Endothelial cell of umbilical vein (primary cell): ENCODE results near the gene SLC18A3.

Experiments used
- EZH2 ChIP-seq: IDR thresholded peaks from 2 replicates; pipeline ENCODE4 v1.6.1; 2012; ENCODE audit warnings: borderline replicate concordance, low read depth, mild to moderate bottlenecking, moderate library complexity, low read length, inconsistent platforms; ENCODE audit not compliant: severe bottlenecking
- FOS ChIP-seq: IDR thresholded peaks from 2 replicates; pipeline ENCODE4 v1.6.1; 2011; ENCODE audit warnings: mild to moderate bottlenecking, low read length, moderate library complexity, borderline replicate concordance; ENCODE audit not compliant: insufficient read depth
- GATA2 ChIP-seq: IDR thresholded peaks from 2 replicates; pipeline ENCODE4 v1.7.0; 2011; ENCODE audit warnings: low read depth, mild to moderate bottlenecking, moderate library complexity, mixed read lengths, low read length; ENCODE audit not compliant: insufficient read length, insufficient read depth
- POLR2A ChIP-seq: IDR thresholded peaks from 2 replicates; pipeline ENCODE4 v1.6.1; 2012; ENCODE audit warnings: low read depth, mild to moderate bottlenecking, control low read depth, low read length
- POLR2AphosphoS5 ChIP-seq: IDR thresholded peaks from 2 replicates; pipeline ENCODE4 v1.6.1; 2012; ENCODE audit warnings: low read depth, mild to moderate bottlenecking, control low read depth, low read length, moderate library complexity; ENCODE audit not compliant: insufficient read depth
- TF ChIP-seq, protein P1 (sequence below), 2 donors: IDR thresholded peaks; 1 replicate in 1 of 2; 2 replicates in 1 of 2; pipeline ENCODE4 v1.5.1; 2011; ENCODE audit warnings: low read length in 2 of 2, mild to moderate bottlenecking in 2 of 2, moderate library complexity in 2 of 2, control low read depth in 1 of 2, inconsistent platforms in 1 of 2, low read depth in 1 of 2; ENCODE audit not compliant: insufficient read depth in 1 of 2; ENCODE audit errors: extremely low read depth in 1 of 2

DNA sequence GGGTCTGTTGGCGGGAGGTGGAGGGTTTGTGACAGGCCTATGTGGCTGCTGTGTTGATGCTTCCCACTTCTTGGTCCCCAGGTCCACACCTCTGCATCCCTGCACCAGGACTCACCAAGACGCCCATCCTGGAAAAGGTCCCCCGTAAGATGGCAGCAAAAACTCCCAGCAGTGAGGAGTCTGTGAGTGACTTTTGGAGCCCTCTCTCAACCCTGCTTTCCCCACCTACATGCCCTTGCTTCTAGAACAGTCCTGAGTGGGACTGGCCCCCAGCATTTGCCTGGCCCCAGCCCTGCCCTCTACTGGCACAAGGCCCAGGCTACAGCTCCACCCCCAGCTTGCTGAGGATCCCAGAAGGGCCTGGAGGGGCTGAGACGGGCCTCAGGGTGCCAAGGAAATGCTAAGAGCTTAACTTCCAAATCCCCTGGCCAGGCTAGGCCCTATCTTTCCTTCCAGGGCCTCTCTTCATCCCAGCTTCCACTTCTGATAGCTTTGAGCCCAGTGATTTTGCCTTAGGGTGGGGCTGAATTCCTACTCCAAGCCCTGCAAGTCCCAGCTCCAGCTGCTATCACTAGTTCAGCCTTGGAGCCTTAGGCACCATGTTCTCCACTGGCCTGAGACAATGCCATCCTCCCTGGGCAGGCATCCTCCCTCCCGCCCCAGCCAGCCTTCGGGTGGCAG is 6.5 kb downstream of the SLC18A3 start:
- TF ChIP-seq, protein P1, sequence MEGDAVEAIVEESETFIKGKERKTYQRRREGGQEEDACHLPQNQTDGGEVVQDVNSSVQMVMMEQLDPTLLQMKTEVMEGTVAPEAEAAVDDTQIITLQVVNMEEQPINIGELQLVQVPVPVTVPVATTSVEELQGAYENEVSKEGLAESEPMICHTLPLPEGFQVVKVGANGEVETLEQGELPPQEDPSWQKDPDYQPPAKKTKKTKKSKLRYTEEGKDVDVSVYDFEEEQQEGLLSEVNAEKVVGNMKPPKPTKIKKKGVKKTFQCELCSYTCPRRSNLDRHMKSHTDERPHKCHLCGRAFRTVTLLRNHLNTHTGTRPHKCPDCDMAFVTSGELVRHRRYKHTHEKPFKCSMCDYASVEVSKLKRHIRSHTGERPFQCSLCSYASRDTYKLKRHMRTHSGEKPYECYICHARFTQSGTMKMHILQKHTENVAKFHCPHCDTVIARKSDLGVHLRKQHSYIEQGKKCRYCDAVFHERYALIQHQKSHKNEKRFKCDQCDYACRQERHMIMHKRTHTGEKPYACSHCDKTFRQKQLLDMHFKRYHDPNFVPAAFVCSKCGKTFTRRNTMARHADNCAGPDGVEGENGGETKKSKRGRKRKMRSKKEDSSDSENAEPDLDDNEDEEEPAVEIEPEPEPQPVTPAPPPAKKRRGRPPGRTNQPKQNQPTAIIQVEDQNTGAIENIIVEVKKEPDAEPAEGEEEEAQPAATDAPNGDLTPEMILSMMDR (IDR thresholded peaks at IDR 0.05; ENCODE audit: extremely low read depth in 1 of 2, insufficient read depth in 1 of 2, low read depth in 1 of 2, low read length in 2 of 2) = no peak
- no peak for TF ChIP-seq EZH2
- TF ChIP-seq POLR2AphosphoS5 = no peak
- TF ChIP-seq POLR2A = no peak
- no peak for TF ChIP-seq FOS
- TF ChIP-seq GATA2 = no peak
